ENCODE results near the gene MYRIP. TPM values are rescaled to one million over a fixed set of nuclear protein-coding genes. Genes with fewer than 3 reads are reported as not detected.

The MYRIP gene
- total and polyA plus RNA-seq, 2 of the 4 experiments (the other 2 are of a cell fraction) = not detected

- Histone ChIP-seq H3K27me3 (ENCODE audit: control insufficient read depth, insufficient read depth, low read length) (no peaks in the 10 kb centered on the region), H3K4me1 (ENCODE audit: control insufficient read depth, insufficient read depth, low read length) (no peaks in the 10 kb centered on the region), H3K9ac (ENCODE audit: low read depth, low read length) (no peak overlapping the region), H3K56ac (ENCODE audit: extremely low read depth, insufficient read depth, low read length) (no peak overlapping the region), H3K27ac (ENCODE audit: insufficient read depth, low read length) (no peak overlapping the region), H3K4me3 (ENCODE audit: insufficient read depth, low read depth, low read length) (no peak overlapping the region), H2AFZ (replicated peaks; ENCODE audit: low read length, poor library complexity) (no peak overlapping the region), H3K36me3 (ENCODE audit: control insufficient read depth, insufficient read depth, low read length) (no peaks in the 10 kb centered on the region), H2AK9ac (replicated peaks; ENCODE audit: low read depth, low read length, poor library complexity) (no peak overlapping the region), H3K18ac (ENCODE audit: low read depth, low read length) (no peak overlapping the region), H4K5ac (ENCODE audit: low read depth, low read length) (no peak overlapping the region), H4K91ac (ENCODE audit: insufficient read depth, low read depth, low read length) (no peak overlapping the region), H4K20me1 (ENCODE audit: insufficient read depth, low read length) (no peaks in the 10 kb centered on the region), H3K4ac (ENCODE audit: low read depth, low read length) (no peak overlapping the region), H3K9me3 (ENCODE audit: control insufficient read depth, insufficient read depth, low read length) (peaks cover 9% of the 10 kb centered on the region), H4K8ac (ENCODE audit: low read depth in 2 of 2, low read length in 2 of 2) (no peak overlapping the region), H2BK15ac (ENCODE audit: low read depth, low read length) (no peak overlapping the region), H3K79me1 (ENCODE audit: low read depth in 1 of 2, low read length in 2 of 2) (no peaks in the 10 kb centered on the region), H3K9me1 (ENCODE audit: insufficient read depth, low read length) (no peaks in the 10 kb centered on the region), H3K23ac (ENCODE audit: low read depth, low read length) (no peak overlapping the region), H2AK5ac (ENCODE audit: low read depth, low read length) (no peak overlapping the region), H3K4me2 (ENCODE audit: low read depth, low read length) (no peak overlapping the region), H2BK120ac (ENCODE audit: low read depth, low read length) (no peak overlapping the region), H2BK20ac (ENCODE audit: low read depth, low read length) (no peak overlapping the region), H2BK5ac (ENCODE audit: low read depth, low read length, poor library complexity, severe bottlenecking) (no peak overlapping the region), H3K14ac (replicated peaks; ENCODE audit: low read depth, low read length) (no peak overlapping the region)
- BruUV-seq (replicated peaks) = no TSS peak
- ChIA-PET CTCF (no interaction called here), POLR2A (ENCODE audit: unreplicated experiment) (no interaction called here)
- in situ Hi-C loops (cut with MboI; ENCODE audit: low sequenced_read_pairs) (no loop called here), dilution Hi-C loops (cut with HindIII; ENCODE audit: low sequenced_read_pairs, unreplicated experiment) (no loop called here), intact Hi-C loops (cut with micrococcal nuclease) (no loop called here)
- TF ChIP-seq RAD21 (IDR thresholded peaks at IDR 0.05; ENCODE audit: low read length) = no peak
- TF ChIP-seq RFX5 (IDR thresholded peaks at IDR 0.05; ENCODE audit: low read depth, low read length) = no peak
- no peak for TF ChIP-seq CTCF (conservative IDR thresholded peaks at IDR 0.05; ENCODE audit: low read depth, low read length)
- ATAC-seq (ENCODE audit: low read depth) (no peak), DNase-seq (no peak)
- 60% methylated on average over 1 of the region's 3 CpGs; no CpG with 5 or more reads in 1 of the 2 experiments for WGBS, 2 experiments (ENCODE audit: extremely low coverage in 2 of 2, insufficient read length in 1 of 2)
Measured at GRCh38 chr3:39781632-39782031, 27.8 kb upstream of the MYRIP start.
